ENCODE measurements around the gene BEX4.

DNA sequence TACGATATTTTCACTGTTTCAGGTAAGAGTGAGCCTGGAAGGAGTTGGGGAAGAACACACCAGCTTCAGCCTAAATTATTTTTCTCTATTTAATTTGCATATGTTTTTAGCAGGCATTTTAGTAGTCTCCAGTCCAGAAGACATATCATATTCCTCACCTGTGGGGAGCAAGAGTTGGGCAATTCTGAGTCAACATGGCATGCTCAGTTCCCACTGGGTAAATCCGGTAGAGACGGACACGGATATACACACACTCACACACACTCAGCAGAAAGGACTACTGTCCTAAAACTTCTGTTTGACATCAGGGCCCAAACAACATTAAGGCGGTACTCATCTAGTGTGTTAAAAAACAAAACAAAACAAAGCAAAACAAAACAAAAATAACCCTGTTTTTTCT is 4.9 kb upstream of the BEX4 start:
- no peak for TF ChIP-seq GATA2 (IDR thresholded peaks at IDR 0.05; ENCODE audit: low read depth, low read length)
- no peak for TF ChIP-seq GATA3 (IDR thresholded peaks at IDR 0.05; ENCODE audit: low read depth, low read length)

All from SH-SY5Y (cell line).